ENCODE results near the gene SNED1. TPM values are rescaled to one million over a fixed set of nuclear protein-coding genes. Genes with fewer than 3 reads are reported as not detected.

Gene SNED1
- total and polyA plus RNA-seq, 2 donors, result 11.5 to 17.1 TPM

- H3K36me3 ChIP-seq (ENCODE audit: insufficient read depth), result no peaks in the 10 kb centered on the region
- DNase-seq (ENCODE audit: extremely low spot score), result no peak
- 94% methylated on average over 20 of the region's 20 CpGs for WGBS
- H3K27ac ChIP-seq (ENCODE audit: low read depth), result no peak overlapping the region
- peaks cover 1% of the 10 kb centered on the region for H3K4me1 ChIP-seq (ENCODE audit: insufficient read depth)
- no peak overlapping the region for H3K4me3 ChIP-seq (ENCODE audit: low read depth, low read length)
These were observed 34.3 kb upstream of the SNED1 start for GRCh38 chr2:240963868-240964703.

DNA sequence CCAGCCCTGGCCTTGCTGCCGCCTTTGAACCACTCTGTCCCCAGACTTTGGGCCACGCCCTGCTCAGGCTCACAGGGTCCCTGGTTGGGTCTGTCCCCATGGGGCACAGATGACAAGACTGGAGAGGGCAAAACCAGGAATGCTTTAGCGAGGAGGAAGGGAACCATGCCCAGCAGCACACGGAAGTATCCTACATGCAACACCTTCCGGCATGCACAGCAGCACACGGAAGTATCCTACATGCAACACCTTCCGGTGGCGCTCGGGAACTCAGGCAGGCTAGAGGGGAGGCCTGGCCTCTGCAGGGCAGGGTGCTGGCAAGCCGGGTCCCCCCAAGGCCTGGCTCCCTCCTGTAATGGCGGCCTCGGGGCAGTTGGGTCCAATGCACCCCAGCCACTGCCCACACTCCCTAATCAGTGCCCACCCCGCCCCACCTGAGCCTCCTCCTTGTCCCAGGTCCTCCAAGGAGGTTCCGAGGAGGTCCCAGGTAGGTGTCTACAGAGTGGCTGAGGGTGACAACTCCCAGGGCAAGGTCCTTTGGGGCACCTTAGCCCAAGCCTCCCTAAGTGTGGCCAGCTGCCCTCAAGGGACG, 33.6 kb upstream of the SNED1 start:
- DNase-seq (ENCODE audit: extremely low spot score), result no peak
- Histone ChIP-seq H3K36me3 (ENCODE audit: insufficient read depth) (no peaks in the 10 kb centered on the region), H3K27ac (ENCODE audit: low read depth) (no peak overlapping the region), H3K4me3 (ENCODE audit: low read depth, low read length) (no peak overlapping the region), H3K4me1 (ENCODE audit: insufficient read depth) (peaks cover 1% of the 10 kb centered on the region)
- 95% methylated on average over 15 of the region's 15 CpGs for WGBS

- Histone ChIP-seq H3K27ac (ENCODE audit: low read depth) (no peak overlapping the region), H3K4me1 (ENCODE audit: insufficient read depth) (no peaks in the 10 kb centered on the region), H3K4me3 (ENCODE audit: low read depth, low read length) (no peak overlapping the region), H3K36me3 (ENCODE audit: insufficient read depth) (no peaks in the 10 kb centered on the region)
- WGBS, result 68% methylated on average over 22 of the region's 22 CpGs
- no peak for DNase-seq (ENCODE audit: extremely low spot score)
These were observed 33.0 kb upstream of the SNED1 start for GRCh38 chr2:240965296-240965904.

- H3K4me3 ChIP-seq (ENCODE audit: low read depth, low read length), result no peak overlapping the region
- no peak for DNase-seq (ENCODE audit: extremely low spot score)
- WGBS, result 81% methylated on average over 28 of the region's 28 CpGs
These were observed 32.4 kb upstream of the SNED1 start for GRCh38 chr2:240965905-240966456.

GRCh38 chr2:240966457-240966905, 31.9 kb upstream of the SNED1 start:
- no peak for DNase-seq (ENCODE audit: extremely low spot score)
- H3K36me3 ChIP-seq (ENCODE audit: insufficient read depth), result no peaks in the 10 kb centered on the region
- WGBS, result 92% methylated on average over 10 of the region's 10 CpGs
- H3K4me1 ChIP-seq (ENCODE audit: insufficient read depth), result no peaks in the 10 kb centered on the region
- H3K27ac ChIP-seq (ENCODE audit: low read depth), result no peak overlapping the region
- H3K4me3 ChIP-seq (ENCODE audit: low read depth, low read length), result no peak overlapping the region

More at GRCh38 chr2:240965905-240966456, 32.4 kb upstream of the SNED1 start:
- no peak overlapping the region for H3K27ac ChIP-seq (ENCODE audit: low read depth)
- no peaks in the 10 kb centered on the region for H3K36me3 ChIP-seq (ENCODE audit: insufficient read depth)
- no peaks in the 10 kb centered on the region for H3K4me1 ChIP-seq (ENCODE audit: insufficient read depth)

DNA sequence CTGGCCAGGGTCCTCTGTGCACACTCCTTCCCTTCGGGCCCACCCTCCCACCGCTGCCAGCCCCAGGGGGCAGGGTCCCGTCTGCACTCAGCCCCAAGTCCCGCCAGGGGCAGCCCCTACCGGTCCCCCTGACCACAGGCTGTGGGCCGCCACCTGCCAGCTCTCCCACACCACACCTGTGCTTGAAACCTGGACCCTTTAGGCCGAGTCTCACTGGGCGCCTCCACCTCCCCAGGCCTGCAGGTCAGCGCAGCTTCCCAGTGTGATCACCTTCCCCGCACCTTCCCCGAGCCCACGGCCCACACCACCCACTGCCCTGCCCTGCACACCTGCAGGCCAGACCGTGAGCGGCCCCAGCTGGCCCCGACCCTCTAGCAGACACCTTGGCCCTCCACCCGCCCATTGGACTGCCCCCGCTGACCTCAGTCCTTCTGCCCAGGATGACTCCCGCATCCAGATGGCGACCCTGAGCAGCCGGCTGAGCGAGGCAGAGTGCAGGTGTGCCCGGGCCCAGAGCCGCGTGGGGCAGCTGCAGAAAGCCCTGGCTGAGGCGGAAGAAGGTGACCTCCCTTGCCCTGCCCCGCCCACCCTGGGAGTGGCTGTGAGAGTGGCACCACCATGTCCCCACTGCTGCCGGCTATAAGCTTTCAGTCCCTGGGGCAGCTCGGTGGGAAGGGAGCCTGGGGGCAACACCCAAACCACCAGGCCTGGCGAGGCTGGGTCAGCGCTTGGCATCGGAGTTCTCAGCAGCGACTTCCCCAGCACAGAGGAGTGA, 31.3 kb upstream of the SNED1 start:
- DNase-seq (ENCODE audit: extremely low spot score), result no peak
- H3K4me1 ChIP-seq (ENCODE audit: insufficient read depth), result no peaks in the 10 kb centered on the region
- H3K36me3 ChIP-seq (ENCODE audit: insufficient read depth), result no peaks in the 10 kb centered on the region
- no peak overlapping the region for H3K4me3 ChIP-seq (ENCODE audit: low read depth, low read length)
- 89% methylated on average over 32 of the region's 32 CpGs for WGBS
- H3K27ac ChIP-seq (ENCODE audit: low read depth), result no peak overlapping the region

GRCh38 chr2:240967681-240968621, 30.5 kb upstream of the SNED1 start:
- no peak for DNase-seq (ENCODE audit: extremely low spot score)
- H3K36me3 ChIP-seq (ENCODE audit: insufficient read depth), result no peaks in the 10 kb centered on the region
- no peak overlapping the region for H3K27ac ChIP-seq (ENCODE audit: low read depth)
- WGBS, result 91% methylated on average over 34 of the region's 34 CpGs
- H3K4me1 ChIP-seq (ENCODE audit: insufficient read depth), result no peaks in the 10 kb centered on the region
- H3K4me3 ChIP-seq (ENCODE audit: low read depth, low read length), result no peak overlapping the region

DNA sequence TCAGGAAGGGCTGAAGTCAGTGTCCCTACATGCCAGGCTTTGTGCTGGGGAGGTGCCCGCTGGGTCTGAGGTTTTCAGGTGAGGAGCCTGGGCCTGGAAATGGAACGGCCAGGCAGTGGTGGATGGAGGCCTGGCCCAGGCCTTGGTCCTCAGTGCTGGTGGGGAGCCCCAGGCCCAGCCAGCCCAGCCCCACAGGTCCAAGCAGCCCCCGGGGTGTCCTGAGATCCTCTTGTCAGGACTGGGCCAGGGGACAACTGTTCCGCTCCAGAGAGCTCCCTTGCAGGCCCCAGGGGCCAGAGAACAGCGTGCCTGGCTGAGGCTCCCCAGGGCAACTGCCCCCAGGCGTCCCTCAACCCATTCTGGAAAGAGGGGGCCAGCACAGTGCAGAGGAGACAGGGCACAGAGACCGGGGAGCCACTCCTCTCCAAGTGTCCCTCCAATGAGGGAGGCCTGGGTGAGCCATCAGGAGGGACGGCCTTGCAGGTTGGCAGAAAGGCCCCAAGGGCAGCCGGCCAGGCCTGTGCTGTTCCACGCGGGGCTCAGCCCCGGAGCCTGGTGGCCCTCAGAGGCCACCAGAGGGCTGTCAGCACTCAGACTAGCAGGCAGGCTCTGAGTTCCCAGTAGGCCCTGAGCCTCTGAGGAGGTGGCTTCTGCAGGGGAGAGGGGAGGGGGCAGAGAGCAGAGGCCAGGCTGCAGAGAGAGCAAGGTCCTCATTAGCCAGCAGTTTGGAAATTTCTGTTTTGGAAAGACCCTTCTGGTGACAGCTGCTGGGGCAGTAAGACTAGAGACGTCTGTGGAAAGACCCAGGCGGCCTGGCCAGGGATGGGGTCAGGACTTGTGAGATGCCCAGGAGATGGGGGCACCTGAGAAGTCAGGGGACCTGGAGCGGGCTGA, 29.4 kb upstream of the SNED1 start:
- H3K4me3 ChIP-seq (ENCODE audit: low read depth, low read length), result no peak overlapping the region
- DNase-seq (ENCODE audit: extremely low spot score), result no peak
- 76% methylated on average over 15 of the region's 15 CpGs for WGBS
- no peaks in the 10 kb centered on the region for H3K36me3 ChIP-seq (ENCODE audit: insufficient read depth)
- H3K27ac ChIP-seq (ENCODE audit: low read depth), result no peak overlapping the region
- H3K4me1 ChIP-seq (ENCODE audit: insufficient read depth), result no peaks in the 10 kb centered on the region

DNA sequence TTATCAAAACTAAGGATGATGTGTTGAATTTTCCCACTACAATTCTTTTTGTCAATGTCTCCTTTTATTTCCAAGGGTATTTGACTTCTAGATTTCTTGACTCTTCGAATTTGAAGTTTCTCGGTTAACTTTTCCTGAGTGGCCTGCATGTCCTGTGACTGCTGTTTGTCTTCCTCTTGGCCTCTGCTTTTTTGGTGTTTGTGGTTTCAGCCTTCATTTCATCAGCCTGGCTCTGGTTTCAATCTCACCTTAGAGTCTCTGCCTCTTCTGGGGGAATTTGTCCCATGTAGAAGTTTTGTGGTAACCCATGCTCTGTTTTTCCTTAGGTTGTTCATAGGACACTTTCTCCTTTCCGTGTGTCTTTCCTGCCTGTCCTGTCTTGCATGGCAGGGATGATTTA, 28.3 kb upstream of the SNED1 start:
- no peaks in the 10 kb centered on the region for H3K36me3 ChIP-seq (ENCODE audit: insufficient read depth)
- no peaks in the 10 kb centered on the region for H3K4me1 ChIP-seq (ENCODE audit: insufficient read depth)
- H3K4me3 ChIP-seq (ENCODE audit: low read depth, low read length), result no peak overlapping the region
- H3K27ac ChIP-seq (ENCODE audit: low read depth), result no peak overlapping the region
- no peak for DNase-seq (ENCODE audit: extremely low spot score)
- WGBS, result 90% methylated on average over 3 of the region's 3 CpGs

DNA sequence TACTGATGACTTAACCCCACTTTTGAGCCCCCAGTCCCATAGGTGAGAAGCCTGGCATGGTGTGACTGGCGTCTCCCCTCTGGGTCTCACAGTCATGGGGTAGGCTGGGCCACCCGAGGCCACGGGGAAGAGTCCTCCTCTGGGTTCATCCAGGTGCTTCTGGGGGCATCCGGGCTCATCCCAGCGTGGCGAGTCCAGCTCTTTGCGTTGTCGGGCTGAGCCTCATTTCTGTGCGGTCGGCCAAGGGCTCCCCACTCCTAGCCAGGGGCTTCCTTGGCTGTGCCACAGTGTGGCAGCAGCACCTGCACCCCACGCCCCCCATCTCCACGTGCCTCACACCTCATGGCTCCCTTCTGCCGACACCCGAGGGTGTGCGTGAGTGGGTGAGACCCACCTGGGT, 27.6 kb upstream of the SNED1 start:
- no peak for DNase-seq (ENCODE audit: extremely low spot score)
- H3K27ac ChIP-seq (ENCODE audit: low read depth), result no peak overlapping the region
- no peaks in the 10 kb centered on the region for H3K4me1 ChIP-seq (ENCODE audit: insufficient read depth)
- no peaks in the 10 kb centered on the region for H3K36me3 ChIP-seq (ENCODE audit: insufficient read depth)
- whole genome bisulfite sequencing, result 93% methylated on average over 15 of the region's 15 CpGs
- H3K4me3 ChIP-seq (ENCODE audit: low read depth, low read length), result no peak overlapping the region

- Histone ChIP-seq H3K4me3 (ENCODE audit: low read depth, low read length) (no peak overlapping the region), H3K36me3 (ENCODE audit: insufficient read depth) (no peaks in the 10 kb centered on the region), H3K4me1 (ENCODE audit: insufficient read depth) (no peaks in the 10 kb centered on the region), H3K27ac (ENCODE audit: low read depth) (no peak overlapping the region)
- 83% methylated on average over 11 of the region's 11 CpGs for WGBS
- no peak for DNase-seq (ENCODE audit: extremely low spot score)
These were observed 26.2 kb upstream of the SNED1 start for GRCh38 chr2:240972201-240972600.
